Osteoblast (primary cell): Measurements from ENCODE around the gene UMODL1. TPM values are rescaled to one million over a fixed set of nuclear protein-coding genes. Genes with fewer than 3 reads are reported as not detected.
A peak's percentile ranks its signal among the peaks of the same experiment; 100 is the strongest.

Experiments
- DNase-seq: peaks from one replicate; pipeline ENCODE4 v3.0.0; 2011; ENCODE audit warnings: low spot score, mixed read lengths; ENCODE audit not compliant: insufficient read length; ENCODE audit errors: missing footprints
- H2AFZ ChIP-seq: 2 replicates; pipeline ENCODE4 v1.6.0; 2011; ENCODE audit warnings: mild to moderate bottlenecking, low read length
- H3K27ac ChIP-seq: 2 replicates; pipeline ENCODE4 v1.5.1; 2011; ENCODE audit warnings: mild to moderate bottlenecking, low read depth, low read length, moderate library complexity
- H3K27me3 ChIP-seq: 2 replicates; pipeline ENCODE4 v1.6.0; 2012; ENCODE audit warnings: mild to moderate bottlenecking, control low read depth, inconsistent platforms, low read length, moderate library complexity; ENCODE audit not compliant: insufficient read depth
- H3K36me3 ChIP-seq: 2 replicates; pipeline ENCODE4 v1.5.1; 2011; ENCODE audit warnings: mild to moderate bottlenecking, low read length, control low read depth, moderate library complexity; ENCODE audit not compliant: insufficient read depth
- H3K4me1 ChIP-seq: 2 replicates; pipeline ENCODE4 v1.5.1; 2011; ENCODE audit warnings: mild to moderate bottlenecking, low read length, control low read depth, moderate library complexity; ENCODE audit not compliant: insufficient read depth
- H3K4me2 ChIP-seq: 2 replicates; pipeline ENCODE4 v1.6.0; 2011; ENCODE audit warnings: mild to moderate bottlenecking, low read length; ENCODE audit not compliant: insufficient read depth
- H3K4me3 ChIP-seq: fragments of 200-600 bp; sonication (generic); 3 replicates; pipeline ENCODE4 v1.5.1; 2012; ENCODE audit warnings: mild to moderate bottlenecking, low read length, inconsistent platforms; ENCODE audit not compliant: insufficient read depth
- H3K79me2 ChIP-seq: 2 replicates; pipeline ENCODE4 v1.6.0; 2012; ENCODE audit warnings: mild to moderate bottlenecking, low read length, control low read depth, inconsistent platforms; ENCODE audit not compliant: insufficient read depth
- H3K9me3 ChIP-seq: 2 replicates; pipeline ENCODE4 v1.5.1; 2011; ENCODE audit warnings: low read depth, low read length, control low read depth
- H4K20me1 ChIP-seq: 2 replicates; pipeline ENCODE4 v1.6.0; 2012; ENCODE audit warnings: mild to moderate bottlenecking, low read length, control low read depth; ENCODE audit not compliant: insufficient read depth
- CTCF ChIP-seq: IDR thresholded peaks from 2 replicates; pipeline ENCODE4 v1.5.1; 2011; ENCODE audit warnings: mild to moderate bottlenecking, low read depth, low read length, moderate library complexity; ENCODE audit errors: extremely low read depth
- total RNA-seq: library from RNA; depleted of rRNA; stranded (reverse); fragments of >200 nt; gene quantifications from 2 replicates; pipeline ENCODE4 v1.2.3, GENCODE V29; 2012

The UMODL1 gene
- total RNA-seq, 1 donor: not detected

- no peak overlapping the region for H3K27ac ChIP-seq
- no peak for TF ChIP-seq CTCF
- H3K4me3 ChIP-seq: no peak overlapping the region
- no peaks in the 10 kb centered on the region for H3K36me3 ChIP-seq
- no peaks in the 10 kb centered on the region for H3K9me3 ChIP-seq
- H2AFZ ChIP-seq: no peak overlapping the region
- H3K4me2 ChIP-seq: no peak overlapping the region
- DNase-seq: no peak
- no peaks in the 10 kb centered on the region for H3K79me2 ChIP-seq
- H3K27me3 ChIP-seq: peaks cover 54% of the 10 kb centered on the region
- peaks cover 6% of the 10 kb centered on the region for H3K4me1 ChIP-seq
- no peaks in the 10 kb centered on the region for H4K20me1 ChIP-seq
Measured at GRCh38 chr21:42122398-42122797, 51.3 kb downstream of the UMODL1 start.

GRCh38 chr21:42122808-42123207 lies 51.7 kb downstream of the UMODL1 start:
- Histone ChIP-seq H4K20me1 (no peaks in the 10 kb centered on the region), H3K9me3 (no peaks in the 10 kb centered on the region), H3K36me3 (no peaks in the 10 kb centered on the region), H3K27ac (no peak overlapping the region), H3K79me2 (no peaks in the 10 kb centered on the region), H3K4me3 (no peak overlapping the region), H3K4me1 (peaks cover 6% of the 10 kb centered on the region), H3K27me3 (peaks cover 54% of the 10 kb centered on the region), H3K4me2 (no peak overlapping the region), H2AFZ (no peak overlapping the region)
- peak; percentile 42 for DNase-seq
- TF ChIP-seq CTCF: no peak

GRCh38 chr21:42123219-42123908 lies 52.2 kb downstream of the UMODL1 start:
- Histone ChIP-seq H3K27ac (no peak overlapping the region), H3K27me3 (peaks cover 50% of the 10 kb centered on the region), H3K9me3 (no peaks in the 10 kb centered on the region), H3K4me3 (no peak overlapping the region), H3K36me3 (no peaks in the 10 kb centered on the region), H3K4me2 (no peak overlapping the region), H3K79me2 (no peaks in the 10 kb centered on the region), H3K4me1 (peaks cover 6% of the 10 kb centered on the region), H2AFZ (no peak overlapping the region), H4K20me1 (no peaks in the 10 kb centered on the region)
- DNase-seq: peak; percentile 89
- no peak for TF ChIP-seq CTCF

- no peaks in the 10 kb centered on the region for H3K79me2 ChIP-seq
- no peak overlapping the region for H3K27ac ChIP-seq
- H3K27me3 ChIP-seq: peaks cover 45% of the 10 kb centered on the region
- peaks cover 6% of the 10 kb centered on the region for H3K4me1 ChIP-seq
- no peaks in the 10 kb centered on the region for H4K20me1 ChIP-seq
- peak; percentile 13 for DNase-seq
- H2AFZ ChIP-seq: no peak overlapping the region
- H3K4me2 ChIP-seq: no peak overlapping the region
- H3K9me3 ChIP-seq: no peaks in the 10 kb centered on the region
- no peak overlapping the region for H3K4me3 ChIP-seq
- H3K36me3 ChIP-seq: no peaks in the 10 kb centered on the region
- TF ChIP-seq CTCF: no peak
Measured at GRCh38 chr21:42124081-42124480, 53.0 kb downstream of the UMODL1 start.
